ENCODE measurements around the gene OR5D18.

OR5D18 gene

GRCh38 chr11:55838452-55838851, 19.0 kb downstream of the OR5D18 start, which contains the start of gene OR5D16:
Gene OR5D16, plus strand, starts transcription at chr11:55838752. Its CDS starts 0 bp downstream, at chr11:55838752.
- Histone ChIP-seq H4K20me1 (ENCODE audit: insufficient read depth, low read length) (no peaks in the 10 kb centered on the region), H3K9me3 (ENCODE audit: insufficient read depth, low read length) (peaks cover 6% of the 10 kb centered on the region; the same call in 1 of the 2 replicates), H3K36me3 (replicated peaks; ENCODE audit: low read depth, low read length) (no peaks in the 10 kb centered on the region), H3K4me3 (ENCODE audit: low read length) (no peak within 1 kb of the TSS), H3K79me2 (ENCODE audit: low read length) (no peaks in the 10 kb centered on the region), H3K9ac (ENCODE audit: low read length) (no peak within 1 kb of the TSS), H3K4me1 (ENCODE audit: low read length) (no peaks in the 10 kb centered on the region), H3K27ac (ENCODE audit: low read length) (no peak within 1 kb of the TSS), H2AFZ (ENCODE audit: low read depth, low read length) (no peak within 1 kb of the TSS), H3K27me3 (ENCODE audit: low read depth, low read length) (no peaks in the 10 kb centered on the region), H3K4me2 (ENCODE audit: low read length) (no peak within 1 kb of the TSS)
- no peak for TF ChIP-seq EZH2phosphoT487 (IDR thresholded peaks at IDR 0.05; ENCODE audit: low read depth)
- TF ChIP-seq, protein P1, sequence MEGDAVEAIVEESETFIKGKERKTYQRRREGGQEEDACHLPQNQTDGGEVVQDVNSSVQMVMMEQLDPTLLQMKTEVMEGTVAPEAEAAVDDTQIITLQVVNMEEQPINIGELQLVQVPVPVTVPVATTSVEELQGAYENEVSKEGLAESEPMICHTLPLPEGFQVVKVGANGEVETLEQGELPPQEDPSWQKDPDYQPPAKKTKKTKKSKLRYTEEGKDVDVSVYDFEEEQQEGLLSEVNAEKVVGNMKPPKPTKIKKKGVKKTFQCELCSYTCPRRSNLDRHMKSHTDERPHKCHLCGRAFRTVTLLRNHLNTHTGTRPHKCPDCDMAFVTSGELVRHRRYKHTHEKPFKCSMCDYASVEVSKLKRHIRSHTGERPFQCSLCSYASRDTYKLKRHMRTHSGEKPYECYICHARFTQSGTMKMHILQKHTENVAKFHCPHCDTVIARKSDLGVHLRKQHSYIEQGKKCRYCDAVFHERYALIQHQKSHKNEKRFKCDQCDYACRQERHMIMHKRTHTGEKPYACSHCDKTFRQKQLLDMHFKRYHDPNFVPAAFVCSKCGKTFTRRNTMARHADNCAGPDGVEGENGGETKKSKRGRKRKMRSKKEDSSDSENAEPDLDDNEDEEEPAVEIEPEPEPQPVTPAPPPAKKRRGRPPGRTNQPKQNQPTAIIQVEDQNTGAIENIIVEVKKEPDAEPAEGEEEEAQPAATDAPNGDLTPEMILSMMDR (IDR thresholded peaks at IDR 0.05; ENCODE audit: low read depth, low read length), result no peak

DNA sequence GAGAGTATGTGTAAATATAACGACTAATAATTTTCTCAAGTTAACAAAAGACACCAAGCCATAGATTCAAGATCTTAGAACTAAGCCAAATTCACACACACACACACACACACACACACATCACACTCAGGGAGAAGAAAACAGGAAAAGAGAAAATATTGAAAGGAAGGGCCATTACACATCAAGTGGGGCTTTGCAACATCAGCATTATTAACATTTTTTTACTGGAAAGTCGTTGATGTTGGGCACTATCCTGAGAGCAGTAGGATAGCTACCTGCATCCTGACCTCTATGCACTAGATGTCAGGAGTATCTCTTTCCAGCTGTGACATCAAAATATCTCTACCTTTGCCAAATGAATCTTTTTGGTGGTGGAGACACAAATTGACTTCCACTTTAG, 28.0 kb downstream of the OR5D18 start:
- no peak overlapping the region for H3K4me2 ChIP-seq (ENCODE audit: low read length)
- H3K27me3 ChIP-seq (ENCODE audit: low read depth, low read length), result no peaks in the 10 kb centered on the region
- H3K9me3 ChIP-seq (ENCODE audit: insufficient read depth, low read length), result 0 out of 2 replicates have a peak, but pooled peaks cover 3% of the 10 kb centered on the region
- no peak for TF ChIP-seq EZH2phosphoT487 (IDR thresholded peaks at IDR 0.05; ENCODE audit: low read depth)
- TF ChIP-seq, protein P1 (IDR thresholded peaks at IDR 0.05; ENCODE audit: low read depth, low read length), result no peak
- no peaks in the 10 kb centered on the region for H3K79me2 ChIP-seq (ENCODE audit: low read length)
- H3K4me1 ChIP-seq (ENCODE audit: low read length), result peaks cover 7% of the 10 kb centered on the region
- H3K9ac ChIP-seq (ENCODE audit: low read length), result no peak overlapping the region
- H4K20me1 ChIP-seq (ENCODE audit: insufficient read depth, low read length), result no peaks in the 10 kb centered on the region
- H3K4me3 ChIP-seq (ENCODE audit: low read length), result no peak overlapping the region
- no peak overlapping the region for H2AFZ ChIP-seq (ENCODE audit: low read depth, low read length)
- H3K27ac ChIP-seq (ENCODE audit: low read length), result no peak overlapping the region
- no peaks in the 10 kb centered on the region for H3K36me3 ChIP-seq (replicated peaks; ENCODE audit: low read depth, low read length)

GRCh38 chr11:55849037-55849436, 29.6 kb downstream of the OR5D18 start:
- H2AFZ ChIP-seq (ENCODE audit: low read depth, low read length), result no peak overlapping the region
- no peak overlapping the region for H3K27ac ChIP-seq (ENCODE audit: low read length)
- no peaks in the 10 kb centered on the region for H3K36me3 ChIP-seq (replicated peaks; ENCODE audit: low read depth, low read length)
- H3K79me2 ChIP-seq (ENCODE audit: low read length), result no peaks in the 10 kb centered on the region
- 0 out of 2 replicates have a peak, but pooled peaks cover 3% of the 10 kb centered on the region for H3K9me3 ChIP-seq (ENCODE audit: insufficient read depth, low read length)
- TF ChIP-seq, protein P1 (IDR thresholded peaks at IDR 0.05; ENCODE audit: low read depth, low read length), result no peak
- no peak for TF ChIP-seq EZH2phosphoT487 (IDR thresholded peaks at IDR 0.05; ENCODE audit: low read depth)
- H4K20me1 ChIP-seq (ENCODE audit: insufficient read depth, low read length), result no peaks in the 10 kb centered on the region
- peaks cover 7% of the 10 kb centered on the region for H3K4me1 ChIP-seq (ENCODE audit: low read length)
- no peak overlapping the region for H3K4me3 ChIP-seq (ENCODE audit: low read length)
- H3K9ac ChIP-seq (ENCODE audit: low read length), result no peak overlapping the region
- H3K4me2 ChIP-seq (ENCODE audit: low read length), result no peak overlapping the region
- H3K27me3 ChIP-seq (ENCODE audit: low read depth, low read length), result no peaks in the 10 kb centered on the region

DNA sequence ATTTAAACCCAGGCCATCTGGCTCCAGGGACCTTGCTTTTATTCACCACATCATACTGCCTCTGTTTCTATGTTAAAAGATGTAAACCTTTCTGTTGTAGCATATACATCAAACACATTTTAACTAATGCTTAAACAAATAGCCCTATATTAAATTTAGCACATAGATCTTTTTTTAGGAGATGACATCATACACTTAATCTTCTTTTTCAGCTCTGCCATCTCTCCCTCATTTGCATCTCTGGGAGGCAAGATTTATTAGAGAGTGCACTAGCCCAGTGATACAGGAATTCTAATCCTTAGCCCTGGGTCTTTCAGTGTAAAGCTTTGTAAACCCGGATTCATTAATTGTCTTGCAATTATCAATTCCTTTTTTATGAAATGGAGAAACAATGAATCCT, 32.7 kb downstream of the OR5D18 start:
- Histone ChIP-seq H3K4me3 (ENCODE audit: low read length) (no peak overlapping the region), H3K27me3 (ENCODE audit: low read depth, low read length) (no peaks in the 10 kb centered on the region), H3K9me3 (ENCODE audit: insufficient read depth, low read length) (no peaks in the 10 kb centered on the region), H3K9ac (ENCODE audit: low read length) (no peak overlapping the region), H3K79me2 (ENCODE audit: low read length) (no peaks in the 10 kb centered on the region), H3K36me3 (replicated peaks; ENCODE audit: low read depth, low read length) (peaks cover 4% of the 10 kb centered on the region), H3K27ac (ENCODE audit: low read length) (no peak overlapping the region), H3K4me2 (ENCODE audit: low read length) (no peak overlapping the region), H2AFZ (ENCODE audit: low read depth, low read length) (no peak overlapping the region), H3K4me1 (ENCODE audit: low read length) (peaks cover 23% of the 10 kb centered on the region), H4K20me1 (ENCODE audit: insufficient read depth, low read length) (no peaks in the 10 kb centered on the region)
- no peak for TF ChIP-seq EZH2phosphoT487 (IDR thresholded peaks at IDR 0.05; ENCODE audit: low read depth)
- TF ChIP-seq, protein P1 (IDR thresholded peaks at IDR 0.05; ENCODE audit: low read depth, low read length), result no peak
